Measurements from ENCODE around the gene LRCH1.

- no peak for TF ChIP-seq POLR2AphosphoS5 (IDR thresholded peaks at IDR 0.05; ENCODE audit: low read depth, low read length)
- no peak for TF ChIP-seq MYC (CRISPR knock-in tag; IDR thresholded peaks at IDR 0.05; ENCODE audit: borderline replicate concordance)
These were observed 167.2 kb downstream of the LRCH1 start for GRCh38 chr13:46720189-46720588.

All from HepG2 (cell line).